Neutrophil (primary cell): ENCODE data around the gene SYCN.
"Not testable (repeated sequence)": the region's sequence is repeated elsewhere in the genome, so short reads cannot be mapped to it uniquely, and the experiment has no call there.

ENCODE experiments used
- H3K27ac ChIP-seq: fragments of 200-600 bp; sonication (generic); 2 replicates; pipeline ENCODE4 v1.5.1; 2016; ENCODE audit warnings: mild to moderate bottlenecking, moderate library complexity
- H3K27me3 ChIP-seq: fragments of 200-600 bp; sonication (generic); 2 replicates; pipeline ENCODE4 v1.6.0; 2016; ENCODE audit warnings: mild to moderate bottlenecking
- H3K36me3 ChIP-seq: fragments of 200-600 bp; sonication (generic); 2 replicates; pipeline ENCODE4 v1.5.1; 2017
- H3K4me1 ChIP-seq, 2 experiments: fragments of 200-600 bp in 1 of 2; sonication (generic) in 1 of 2; 1 replicate in 1 of 2; 2 replicates in 1 of 2; pipeline versions ENCODE4 v1.5.1 to v1.6.1; 2013 to 2016; ENCODE audit warnings: low read depth in 1 of 2, low read length in 1 of 2, mild to moderate bottlenecking in 1 of 2, moderate library complexity in 1 of 2; ENCODE audit not compliant: control insufficient read depth in 1 of 2, insufficient read depth in 1 of 2
- H3K4me3 ChIP-seq, 2 experiments: fragments of 200-600 bp in 1 of 2; sonication (generic) in 1 of 2; 1 replicate in 1 of 2; 2 replicates in 1 of 2; pipeline ENCODE4 v1.5.1; 2013 to 2016; ENCODE audit warnings: low read depth in 1 of 2, low read length in 1 of 2, mild to moderate bottlenecking in 1 of 2, moderate library complexity in 1 of 2
- H3K9me3 ChIP-seq: fragments of 200-600 bp; sonication (generic); 2 replicates; pipeline ENCODE4 v1.5.1; 2016
- CTCF ChIP-seq: fragments of 200-600 bp; sonication (generic); IDR thresholded peaks from 2 replicates; pipeline ENCODE4 v1.5.1; 2016; ENCODE audit warnings: antibody characterized with exemption

Gene SYCN

GRCh38 chr19:39217094-39217493, 13.0 kb upstream of the SYCN start:
- Histone ChIP-seq H3K36me3 (no peaks in the 10 kb centered on the region), H3K9me3 (no peaks in the 10 kb centered on the region), H3K27ac (no peak overlapping the region), H3K27me3 (peaks cover 3% of the 10 kb centered on the region), H3K4me3 (no peak overlapping the region), H3K4me1 (no peaks in the 10 kb centered on the region)
- no peak for TF ChIP-seq CTCF

- H3K9me3 ChIP-seq, H3K4me1 ChIP-seq: not testable (repeated sequence)
These were observed 11.3 kb upstream of the SYCN start for GRCh38 chr19:39215323-39215722.

GRCh38 chr19:39212375-39212742, 8.3 kb upstream of the SYCN start:
- peak; percentile 55 for TF ChIP-seq CTCF
- Histone ChIP-seq H3K36me3 (no peaks in the 10 kb centered on the region), H3K9me3 (no peaks in the 10 kb centered on the region), H3K27ac (no peak overlapping the region), H3K27me3 (peaks cover 3% of the 10 kb centered on the region), H3K4me1 (no peaks in the 10 kb centered on the region), H3K4me3 (no peak overlapping the region)

More at GRCh38 chr19:39215323-39215722, 11.3 kb upstream of the SYCN start:
- H3K27me3 ChIP-seq, H3K36me3 ChIP-seq, H3K4me3 ChIP-seq, H3K27ac ChIP-seq: not testable (repeated sequence)

GRCh38 chr19:39211731-39212374, 7.8 kb upstream of the SYCN start:
- no peaks in the 10 kb centered on the region for H3K9me3 ChIP-seq
- H3K4me3 ChIP-seq = no peak overlapping the region
- no peaks in the 10 kb centered on the region for H3K4me1 ChIP-seq
- H3K27ac ChIP-seq = no peak overlapping the region
- TF ChIP-seq CTCF = no peak
- no peaks in the 10 kb centered on the region for H3K36me3 ChIP-seq
- peaks cover 3% of the 10 kb centered on the region for H3K27me3 ChIP-seq

GRCh38 chr19:39209196-39209595, 5.1 kb upstream of the SYCN start:
- no peak for TF ChIP-seq CTCF
- no peaks in the 10 kb centered on the region for H3K9me3 ChIP-seq
- H3K4me3 ChIP-seq = no peak overlapping the region
- no peak overlapping the region for H3K27ac ChIP-seq
- H3K27me3 ChIP-seq = peaks cover 17% of the 10 kb centered on the region
- H3K4me1 ChIP-seq = no peaks in the 10 kb centered on the region
- H3K36me3 ChIP-seq = no peaks in the 10 kb centered on the region

- no peaks in the 10 kb centered on the region for H3K4me1 ChIP-seq
- no peak overlapping the region for H3K4me3 ChIP-seq
- no peaks in the 10 kb centered on the region for H3K36me3 ChIP-seq
- no peak for TF ChIP-seq CTCF
- no peak overlapping the region for H3K27ac ChIP-seq
- H3K27me3 ChIP-seq = peaks cover 26% of the 10 kb centered on the region
- no peaks in the 10 kb centered on the region for H3K9me3 ChIP-seq
These were observed 4.2 kb upstream of the SYCN start for GRCh38 chr19:39208175-39208795.
